Measurements from ENCODE around the gene CCDC6. TPM values are rescaled to one million over a fixed set of nuclear protein-coding genes. Genes with fewer than 3 reads are reported as not detected.
"Not testable (repeated sequence)": the region's sequence is repeated elsewhere in the genome, so short reads cannot be mapped to it uniquely, and the experiment has no call there.

The CCDC6 gene
- total and polyA plus RNA-seq, 9 of the 15 experiments (the other 6 are each of a cell fraction or from before 2014, with no cell fraction given): 10.4 to 41.0 (median 20.9) TPM

GRCh38 chr10:59787032-59787431 is 119.3 kb downstream of the CCDC6 start:
- H3K79me2 ChIP-seq (ENCODE audit: control insufficient read depth, insufficient read depth, low read length); H3K27ac ChIP-seq (ENCODE audit: extremely low read depth, low read depth, low read length); ATAC-seq; H3K4me3 ChIP-seq; H3K27me3 ChIP-seq (ENCODE audit: control insufficient read depth in 2 of 2, insufficient read depth in 2 of 2, low read length in 2 of 2); POLR2A ChIA-PET; in situ Hi-C loops (cut with MboI); CTCF ChIA-PET (ENCODE audit: low intra/inter-chr PET ratio); H3K9me3 ChIP-seq (replicated peaks; ENCODE audit: control insufficient read depth, insufficient read depth, low read depth, low read length); H3K9me1 ChIP-seq (ENCODE audit: control insufficient read depth, insufficient read depth, low read length); intact Hi-C loops (cut with micrococcal nuclease); H4K20me1 ChIP-seq (replicated peaks; ENCODE audit: control insufficient read depth, insufficient read depth, low read length); BruUV-seq (replicated peaks); DNase-seq (ENCODE audit: extremely low read depth in 1 of 4, low spot score in 3 of 4); H3K4me1 ChIP-seq (replicated peaks in 1 of 2; ENCODE audit: control insufficient read depth in 2 of 2, insufficient read depth in 2 of 2, low read length in 2 of 2); FAIRE-seq; H3K4me2 ChIP-seq (ENCODE audit: insufficient read depth, low read length); H2AFZ ChIP-seq (ENCODE audit: low read depth, low read length); H3K9ac ChIP-seq (ENCODE audit: insufficient read depth in 1 of 2, low read depth in 2 of 2, low read length in 2 of 2): not testable (repeated sequence)
- peaks cover 19% of the 10 kb centered on the region; the same call in 2 of the 3 replicates for H3K36me3 ChIP-seq (ENCODE audit: control insufficient read depth, insufficient read depth, low read length)
- WGBS (ENCODE audit: insufficient coverage, low coverage, missing lambda C conversion rate): 55% methylated on average over 7 of the region's 7 CpGs

GRCh38 chr10:59785476-59785875 is 120.9 kb downstream of the CCDC6 start:
- CTCF ChIA-PET (ENCODE audit: low intra/inter-chr PET ratio); H3K27me3 ChIP-seq (ENCODE audit: control insufficient read depth in 2 of 2, insufficient read depth in 2 of 2, low read length in 2 of 2); H3K4me3 ChIP-seq; FAIRE-seq; in situ Hi-C loops (cut with MboI); DNase-seq (ENCODE audit: extremely low read depth in 1 of 4, low spot score in 3 of 4); H4K20me1 ChIP-seq (replicated peaks; ENCODE audit: control insufficient read depth, insufficient read depth, low read length); H3K4me1 ChIP-seq (replicated peaks in 1 of 2; ENCODE audit: control insufficient read depth in 2 of 2, insufficient read depth in 2 of 2, low read length in 2 of 2); H3K9ac ChIP-seq (ENCODE audit: insufficient read depth in 1 of 2, low read depth in 2 of 2, low read length in 2 of 2); H2AFZ ChIP-seq (ENCODE audit: low read depth, low read length); H3K36me3 ChIP-seq (ENCODE audit: control insufficient read depth, insufficient read depth, low read length); H3K9me3 ChIP-seq (replicated peaks; ENCODE audit: control insufficient read depth, insufficient read depth, low read depth, low read length); H3K9me1 ChIP-seq (ENCODE audit: control insufficient read depth, insufficient read depth, low read length); ATAC-seq; H3K4me2 ChIP-seq (ENCODE audit: insufficient read depth, low read length); BruUV-seq (replicated peaks); intact Hi-C loops (cut with micrococcal nuclease); POLR2A ChIA-PET; H3K27ac ChIP-seq (ENCODE audit: extremely low read depth, low read depth, low read length); H3K79me2 ChIP-seq (ENCODE audit: control insufficient read depth, insufficient read depth, low read length): not testable (repeated sequence)
- no CpG with 5 or more reads among the region's 3 CpGs for WGBS (ENCODE audit: insufficient coverage, low coverage, missing lambda C conversion rate)
- TF ChIP-seq ZNF146 (CRISPR knock-in tag; IDR thresholded peaks at IDR 0.05; ENCODE audit: unreplicated experiment): peak; percentile 19
